ENCODE results near the gene SYVN1.
"Not testable (repeated sequence)": the region's sequence is repeated elsewhere in the genome, so short reads cannot be mapped to it uniquely, and the experiment has no call there.

Gene SYVN1

DNA sequence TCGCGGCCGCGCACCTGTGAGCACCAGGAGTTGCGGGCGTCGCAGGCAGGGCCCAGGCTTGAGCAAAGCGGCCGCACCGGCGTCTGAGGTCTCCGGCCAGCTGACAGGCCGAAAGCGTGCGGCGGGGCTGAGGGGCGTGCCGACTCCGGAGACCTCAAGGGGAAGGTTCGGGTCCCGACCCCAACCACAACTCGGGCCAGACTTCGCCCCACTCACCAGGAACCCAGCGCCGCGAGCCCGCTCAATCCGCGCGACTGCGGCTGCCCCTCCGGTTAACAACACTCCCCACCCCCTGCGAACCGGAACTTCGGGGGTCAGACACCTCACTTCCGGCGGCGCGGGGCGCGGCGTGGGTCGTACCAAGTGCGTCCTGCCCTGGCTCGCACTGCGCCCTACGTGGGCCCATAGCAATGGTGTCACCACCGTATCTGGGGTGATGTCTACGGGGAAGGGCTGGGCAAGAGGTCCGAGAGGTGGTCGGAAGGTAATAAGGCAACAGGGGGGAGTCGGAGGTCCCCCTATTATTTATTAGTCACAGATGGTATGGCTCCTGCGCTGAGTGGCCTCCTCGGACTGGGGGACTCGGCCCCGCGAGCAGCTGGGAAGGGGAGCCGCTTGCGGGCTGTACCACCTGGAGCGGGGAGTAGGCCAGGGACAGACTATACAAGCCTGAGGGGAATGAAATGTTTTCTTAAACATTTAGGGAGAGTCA is at the start of gene SYVN1:
TSS of gene SYVN1 (minus strand) at position 280 of the 712 bp plus-strand sequence. CDS start 918 bp downstream, outside the sequence.
- DNase-seq: peak; percentile 92

DNA sequence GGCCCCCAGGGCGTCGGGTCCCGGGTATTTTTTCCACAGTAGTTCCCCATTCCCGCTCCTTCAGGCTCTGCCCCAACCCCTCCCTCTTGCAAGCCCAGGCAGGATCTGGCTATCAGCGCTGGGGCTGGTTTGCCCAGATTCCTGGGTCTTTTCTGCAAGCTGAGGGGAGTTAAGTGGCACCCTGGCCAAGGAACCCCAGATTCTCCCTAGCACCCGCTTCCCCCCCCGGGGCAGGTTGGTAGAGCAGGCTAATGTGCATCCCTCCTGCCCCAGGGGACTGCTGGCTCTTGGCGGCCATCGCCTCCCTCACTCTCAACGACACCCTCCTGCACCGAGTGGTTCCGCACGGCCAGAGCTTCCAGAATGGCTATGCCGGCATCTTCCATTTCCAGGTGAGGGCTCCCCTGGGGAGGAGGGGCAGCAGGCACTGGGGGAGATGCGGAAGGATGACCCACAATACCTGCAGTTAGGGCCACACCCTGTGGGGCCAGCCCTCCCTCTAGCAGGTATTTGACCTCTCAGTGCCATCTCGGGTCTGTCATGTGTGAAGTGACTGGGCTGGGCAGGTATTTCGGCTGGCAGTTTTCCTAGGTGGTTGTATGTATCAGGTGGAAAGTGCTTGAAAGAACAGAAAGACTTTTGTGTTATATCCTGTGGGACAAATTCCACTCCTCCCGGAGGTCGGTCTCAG is 49.0 kb upstream of the SYVN1 start:
- DNase-seq: no peak

DNA sequence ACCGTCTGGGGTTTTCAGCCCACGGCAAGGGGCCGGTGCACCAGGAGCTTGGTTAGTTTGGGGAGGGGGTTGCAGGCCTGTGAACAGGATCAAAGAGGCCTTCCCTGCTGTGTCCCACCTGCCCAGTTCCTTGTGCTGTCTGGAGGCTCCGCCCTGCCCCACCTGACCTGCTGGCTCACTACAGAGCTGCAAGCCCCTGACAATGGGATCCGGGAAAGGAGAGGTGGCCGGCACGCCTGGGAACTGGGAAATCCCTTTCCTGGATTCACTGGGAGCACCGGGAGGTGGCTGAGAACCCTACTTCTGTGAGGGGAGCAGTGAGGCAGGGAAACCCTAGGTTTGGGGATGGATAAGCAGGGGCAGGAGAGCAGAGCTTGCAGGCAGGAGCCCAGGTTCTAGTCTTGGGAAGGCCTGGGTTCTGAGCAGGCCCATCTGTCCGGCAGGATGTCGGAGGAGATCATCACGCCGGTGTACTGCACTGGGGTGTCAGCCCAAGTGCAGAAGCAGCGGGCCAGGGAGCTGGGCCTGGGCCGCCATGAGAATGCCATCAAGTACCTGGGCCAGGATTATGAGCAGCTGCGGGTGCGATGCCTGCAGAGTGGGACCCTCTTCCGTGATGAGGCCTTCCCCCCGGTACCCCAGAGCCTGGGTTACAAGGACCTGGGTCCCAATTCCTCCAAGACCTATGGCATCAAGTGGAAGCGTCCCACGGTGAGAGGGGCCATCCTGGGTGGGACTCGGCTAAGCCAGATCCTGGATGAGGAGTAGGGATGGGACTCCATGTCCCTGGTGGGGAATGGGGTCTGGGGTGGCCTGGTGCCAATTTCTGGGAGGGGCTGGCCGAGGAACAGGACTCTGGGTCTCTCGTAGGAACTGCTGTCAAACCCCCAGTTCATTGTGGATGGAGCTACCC is 48.2 kb upstream of the SYVN1 start:
- no peak for DNase-seq

DNA sequence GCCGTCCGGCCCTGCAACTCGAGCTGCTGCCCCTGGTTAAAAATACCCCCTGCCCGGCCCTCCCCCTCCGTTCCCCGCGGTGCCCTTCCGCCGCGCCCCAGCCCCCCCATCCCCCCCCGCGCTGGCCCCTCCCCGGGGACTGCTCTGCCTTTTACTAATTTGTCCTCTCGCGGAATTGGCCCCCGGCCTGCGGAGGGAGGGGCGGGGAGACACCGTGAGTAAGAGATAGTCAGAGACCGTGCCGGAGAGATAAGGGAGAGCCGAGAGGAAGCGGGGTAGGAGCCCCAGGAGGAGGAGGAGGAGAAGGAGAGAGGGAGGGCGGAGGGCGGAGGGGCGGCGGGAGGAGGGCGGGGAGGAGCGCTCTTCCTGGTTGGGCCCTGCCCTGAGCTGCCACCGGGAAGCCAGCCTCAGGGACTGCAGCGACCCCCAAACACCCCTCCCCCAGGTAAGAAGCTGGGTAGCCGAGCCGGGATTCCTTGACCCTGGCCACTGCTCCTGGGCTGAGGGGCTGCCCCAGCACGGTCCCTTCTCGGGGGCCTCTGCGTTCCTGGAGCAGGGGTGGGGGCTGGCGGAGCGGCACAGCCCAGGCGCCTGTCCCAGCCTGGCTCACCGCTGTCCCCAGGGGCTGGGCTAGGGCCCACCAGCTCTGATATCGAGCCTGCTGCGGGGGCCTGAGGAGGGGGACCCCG is 47.4 kb upstream of the SYVN1 start, which contains the start of gene CAPN1:
TSS of gene CAPN1 (plus strand) at position 360 of the 689 bp plus-strand sequence. CDS start 774 bp downstream, outside the sequence.
- peak; percentile 82 for DNase-seq

DNA sequence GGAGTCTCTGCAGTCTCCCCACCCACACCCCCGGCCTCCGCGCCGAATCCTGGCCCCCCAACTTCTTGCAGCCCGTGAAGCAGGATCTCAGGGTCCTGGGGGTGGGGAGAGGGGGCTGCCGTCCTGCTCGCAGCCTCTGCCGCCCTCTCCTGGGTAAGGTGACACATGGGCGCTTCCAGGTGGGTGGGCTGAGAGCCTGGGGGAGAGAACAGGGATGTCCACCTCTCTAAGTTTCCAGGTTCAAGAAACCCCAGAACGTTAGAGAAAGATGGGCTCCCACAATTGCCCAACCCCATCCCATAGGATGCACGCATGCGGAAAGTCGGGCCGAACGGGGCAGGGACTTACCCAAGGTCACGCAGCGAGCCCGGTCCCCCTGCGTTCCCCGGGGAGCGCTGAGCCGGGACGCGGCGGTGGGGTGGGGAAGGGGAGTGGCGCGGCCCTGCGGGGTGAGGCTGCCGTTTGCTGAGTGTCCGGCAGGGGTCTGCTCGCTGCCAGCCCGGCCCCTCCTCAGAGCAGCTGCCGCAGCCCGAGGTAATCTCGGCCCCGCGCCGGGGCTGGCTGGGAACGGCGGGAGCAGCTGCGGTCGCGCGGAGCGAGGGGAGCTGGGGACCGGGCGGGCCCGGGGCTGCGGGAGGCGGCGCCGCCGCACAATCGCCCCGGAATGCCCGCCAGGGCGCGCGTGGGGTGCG is 46.7 kb upstream of the SYVN1 start:
- peak; percentile 58 for DNase-seq

DNA sequence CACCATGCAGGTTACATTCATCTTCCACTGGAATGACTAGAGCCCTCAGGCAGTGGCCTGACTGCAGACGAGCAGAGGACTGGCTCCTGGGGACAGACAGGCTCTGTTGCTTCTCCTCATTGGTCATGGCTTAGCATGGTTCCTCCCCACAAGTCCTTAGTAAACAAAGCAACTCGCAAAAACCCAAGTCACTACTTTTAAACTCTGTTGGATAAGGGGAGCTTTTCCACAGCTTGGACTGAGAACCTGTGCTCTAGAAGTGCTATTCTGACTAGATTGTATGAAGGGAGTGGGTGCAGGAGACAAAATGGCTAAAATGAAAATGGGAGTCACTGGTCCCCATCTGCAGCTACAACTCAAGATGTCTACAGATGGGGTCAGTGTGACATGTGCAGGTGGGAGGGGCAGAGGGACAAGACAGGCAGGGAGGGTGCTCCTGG is 40.3 kb upstream of the SYVN1 start:
- DNase-seq: not testable (repeated sequence)

DNA sequence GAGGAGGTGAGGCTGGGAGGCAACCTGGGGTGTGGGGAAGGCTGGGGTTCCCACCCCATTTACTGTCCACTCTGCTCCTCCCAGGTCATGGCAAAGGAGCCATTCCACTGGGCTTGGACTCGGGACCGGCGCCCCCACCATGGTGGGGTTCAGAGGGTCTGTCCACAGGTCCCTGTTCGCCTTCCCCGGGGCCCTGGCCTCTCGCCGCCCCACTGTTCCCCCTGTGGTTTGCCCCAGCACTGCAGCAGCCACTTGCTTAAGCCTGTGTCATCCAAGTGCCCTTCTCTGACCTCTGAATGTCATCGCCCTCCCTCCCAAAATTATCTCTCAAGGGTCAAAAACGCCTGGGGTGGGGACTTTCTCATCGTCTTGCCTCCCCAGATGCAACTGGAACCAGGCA is 38.3 kb upstream of the SYVN1 start:
- no peak for DNase-seq

DNA sequence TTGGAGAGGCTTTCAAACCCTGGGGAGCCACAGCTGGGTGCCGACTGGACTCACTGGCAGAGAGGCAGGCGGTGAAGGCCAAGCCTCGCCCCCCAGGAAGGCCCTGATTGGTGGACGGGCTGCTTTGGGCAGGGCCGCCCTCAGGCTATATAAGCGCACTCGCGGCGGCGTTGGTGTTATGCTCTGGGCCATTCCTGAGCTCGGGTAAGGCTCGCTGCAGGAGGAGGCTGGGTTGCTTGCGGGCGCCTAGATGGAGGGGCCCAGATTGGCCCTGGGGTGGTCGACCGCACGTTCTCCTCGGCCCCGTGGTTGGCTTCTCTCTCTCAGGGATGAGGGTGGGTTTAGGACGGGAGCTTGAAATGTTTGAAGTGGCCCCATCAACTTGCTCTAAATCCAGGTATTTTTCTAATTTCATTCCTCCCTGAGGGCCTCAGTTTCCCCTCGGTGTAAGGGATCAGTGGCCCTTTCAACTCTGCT is 35.8 kb upstream of the SYVN1 start, which contains the start of gene SPDYC:
TSS of gene SPDYC (plus strand) at position 176 of the 477 bp plus-strand sequence. CDS start 1,125 bp downstream, outside the sequence.
- DNase-seq: no peak

DNA sequence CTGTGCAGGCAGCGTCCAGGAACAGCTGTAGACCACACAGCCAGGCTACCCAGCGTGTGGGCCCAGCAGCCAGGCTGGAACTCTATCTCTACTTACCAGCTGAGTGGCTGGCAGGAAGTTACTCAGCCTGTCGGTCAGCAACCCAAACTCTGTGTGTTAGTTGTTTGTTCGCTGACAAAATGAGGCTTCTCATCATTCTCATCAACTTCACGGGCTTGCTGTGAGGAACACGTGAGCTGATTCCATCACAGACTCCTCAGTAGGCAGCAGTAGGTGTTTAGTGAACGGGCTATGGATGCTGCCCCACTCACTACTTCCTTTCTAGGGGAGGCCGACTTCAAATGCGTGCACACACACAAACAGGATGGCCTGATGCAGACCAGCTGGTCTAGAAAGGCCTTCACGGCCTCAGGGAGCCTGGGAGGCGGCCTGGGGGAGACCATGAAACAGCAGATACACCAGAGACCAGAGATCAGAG is 34.9 kb upstream of the SYVN1 start:
- no peak for DNase-seq

DNA sequence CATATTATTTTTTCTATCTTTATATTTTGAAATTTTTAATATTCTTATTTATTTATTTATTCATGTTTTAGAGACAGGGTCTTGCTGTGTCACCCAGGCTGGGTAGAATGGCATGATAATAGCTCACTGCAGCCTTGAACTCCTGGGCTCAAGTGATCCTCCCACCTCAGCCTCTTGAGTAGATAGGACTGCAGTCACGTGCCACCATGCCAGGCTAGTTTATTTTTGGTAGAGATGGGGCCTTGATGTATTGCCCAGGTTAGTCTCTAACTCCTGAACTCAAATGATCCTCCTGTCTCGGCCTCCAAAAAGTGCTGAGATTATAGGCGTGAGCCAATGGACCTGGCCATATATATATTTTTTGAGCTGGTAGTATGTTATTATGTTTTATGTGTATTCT is 33.3 kb upstream of the SYVN1 start:
- DNase-seq: no peak

DNA sequence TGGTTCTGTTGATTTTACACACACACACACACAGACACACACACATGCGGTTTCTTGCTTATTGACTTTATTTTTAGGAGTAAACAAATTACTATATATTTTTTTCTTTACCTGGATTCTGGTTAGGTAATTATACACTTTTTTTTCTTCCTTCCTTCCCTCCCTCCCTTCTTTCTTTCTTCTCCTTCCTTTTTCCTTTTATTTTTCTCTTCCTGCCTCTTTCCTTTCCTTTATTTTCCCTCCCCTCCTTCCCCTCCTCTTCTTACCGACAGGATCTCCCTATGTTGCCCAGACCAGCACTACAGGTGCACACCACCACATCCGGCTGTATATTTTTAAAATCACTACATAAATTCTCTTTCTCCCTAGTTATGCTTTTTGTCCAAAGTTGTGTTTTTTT is 32.6 kb upstream of the SYVN1 start:
- DNase-seq: no peak

DNA sequence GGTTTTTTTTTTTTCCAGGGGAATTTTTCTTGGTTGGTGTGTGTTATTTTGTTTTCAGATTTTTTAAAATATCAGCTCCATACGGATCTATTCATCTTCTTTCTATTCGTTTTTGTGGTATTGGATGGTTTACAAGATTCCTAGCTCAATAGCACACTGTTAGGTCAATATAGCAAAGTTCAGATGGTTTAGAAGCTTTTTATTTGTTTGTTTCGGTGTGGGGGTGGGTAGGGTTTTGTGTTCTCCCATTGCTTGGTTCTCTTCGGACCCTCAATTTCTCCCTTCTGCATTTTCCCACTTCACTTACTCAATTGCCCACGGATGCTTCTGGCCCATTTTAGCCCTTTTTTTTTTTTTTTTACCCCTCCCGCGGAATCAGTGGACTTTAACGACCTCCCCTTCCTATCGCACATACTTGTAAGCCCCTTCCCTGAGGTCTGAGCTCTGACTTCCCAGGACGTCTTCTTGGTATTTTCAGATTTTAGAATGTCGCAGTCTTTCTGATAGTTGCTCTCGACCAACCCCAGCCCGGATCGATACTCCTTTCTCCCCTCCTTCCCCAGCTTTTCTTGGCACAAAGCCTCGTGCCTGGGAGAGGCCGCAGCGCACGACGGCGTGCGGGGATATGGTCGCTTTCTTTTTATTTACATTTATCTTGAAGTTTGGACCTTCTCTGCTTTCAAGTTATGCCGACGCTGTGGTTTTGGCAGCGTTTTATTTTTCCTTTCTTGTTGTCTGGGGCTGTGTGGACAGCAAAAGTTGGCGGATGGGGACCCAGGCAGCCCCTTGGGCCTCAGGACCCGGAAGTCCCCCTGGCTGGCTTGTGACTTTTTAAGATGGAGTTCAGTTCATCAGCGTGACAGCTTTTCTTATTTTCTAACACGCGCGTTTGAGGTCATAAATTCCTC is 31.3 kb upstream of the SYVN1 start:
- DNase-seq: no peak

DNA sequence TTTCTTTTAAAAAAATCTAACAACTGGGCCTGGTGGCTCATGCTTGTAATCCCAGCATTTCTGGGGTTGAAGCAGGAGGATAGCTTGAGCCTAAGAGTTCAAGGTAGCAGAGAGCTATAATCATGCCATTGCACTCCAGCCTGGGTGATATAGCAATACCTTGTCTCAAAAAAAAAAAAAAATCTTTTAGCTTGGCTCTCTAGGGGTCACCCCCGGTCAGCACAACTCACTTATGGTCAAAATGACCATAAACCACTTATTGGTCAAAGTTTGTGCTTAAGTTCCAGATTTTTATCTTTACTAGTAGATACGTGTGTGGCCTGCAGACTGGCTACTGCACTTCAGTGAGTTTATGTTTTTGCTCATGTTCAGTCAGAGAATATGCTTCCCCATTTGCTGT is 29.4 kb upstream of the SYVN1 start:
- DNase-seq: no peak

DNA sequence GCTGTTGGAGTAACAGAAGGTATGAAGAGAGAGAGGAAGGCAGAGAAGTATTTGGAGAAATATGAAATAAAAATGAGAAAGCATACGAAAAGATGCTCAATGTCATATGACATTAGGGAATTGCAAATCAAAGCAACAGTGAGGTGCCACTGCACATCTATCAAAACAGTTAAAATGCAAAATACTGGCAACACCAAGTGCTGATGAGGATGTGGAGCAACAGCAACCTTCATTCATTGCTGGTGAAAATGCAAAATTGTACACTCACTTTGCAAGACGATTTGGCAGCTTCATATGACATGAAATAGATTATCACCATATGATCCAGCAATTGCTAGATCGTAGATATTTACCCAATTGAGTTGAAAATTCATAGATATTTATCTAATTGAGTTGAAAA is 26.3 kb upstream of the SYVN1 start:
- no peak for DNase-seq

DNA sequence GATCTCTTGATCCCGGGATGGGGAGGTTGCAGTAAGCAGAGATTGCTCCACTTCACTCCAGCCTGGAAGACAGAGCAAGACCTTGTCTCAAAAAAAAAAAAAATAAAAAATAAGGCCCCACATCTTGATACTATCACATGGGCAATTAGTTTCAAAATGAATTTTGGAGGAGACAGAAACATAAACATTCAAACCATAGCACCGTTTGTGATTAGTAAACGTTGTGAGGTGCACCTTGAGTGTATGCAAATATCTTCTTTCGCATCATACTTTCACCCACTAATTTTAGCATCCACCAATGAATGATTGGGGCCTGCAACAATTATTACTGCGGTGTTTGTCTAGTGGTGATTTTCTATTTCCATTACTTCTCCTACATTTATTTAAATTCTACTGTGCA is 24.7 kb upstream of the SYVN1 start:
- no peak for DNase-seq

DNA sequence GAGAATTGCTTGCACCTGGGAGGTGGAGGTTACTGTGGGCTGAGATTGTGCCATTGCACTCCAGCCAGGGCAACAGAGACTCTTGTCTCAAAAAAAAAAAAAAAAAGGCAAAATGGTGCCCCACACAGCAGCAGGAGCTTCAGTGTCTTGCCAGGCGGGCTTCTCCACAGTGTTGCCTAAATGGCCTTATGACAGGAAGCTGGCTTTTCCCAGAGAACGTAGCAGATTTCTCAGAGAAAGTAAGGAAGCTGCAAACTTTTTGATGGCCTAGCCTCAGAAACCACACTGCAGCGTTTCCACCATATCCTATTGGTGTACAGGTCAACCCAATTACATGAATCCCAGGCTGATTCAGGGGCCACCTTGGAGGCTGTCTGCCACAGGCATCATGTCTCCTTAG is 23.0 kb upstream of the SYVN1 start:
- no peak for DNase-seq

DNA sequence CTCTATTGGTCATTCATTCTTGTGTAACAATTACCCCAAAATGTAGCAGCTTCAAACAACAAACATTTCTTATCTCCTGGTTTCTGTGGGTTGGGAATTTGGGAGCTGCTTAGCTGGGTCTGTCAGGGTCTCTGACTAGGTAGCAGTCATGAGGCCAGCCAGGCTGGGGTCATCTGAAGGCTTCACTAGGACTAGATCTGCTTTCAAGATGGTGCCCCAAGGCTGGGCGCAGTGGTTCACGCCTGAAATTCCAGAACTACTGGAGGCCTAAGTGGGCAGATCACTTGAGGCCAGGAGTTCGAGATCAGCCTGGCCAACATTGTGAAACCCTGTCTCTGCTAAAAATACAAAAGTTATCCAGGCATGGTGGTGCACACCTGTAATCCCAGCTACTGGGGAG is 22.6 kb upstream of the SYVN1 start:
- no peak for DNase-seq

DNA sequence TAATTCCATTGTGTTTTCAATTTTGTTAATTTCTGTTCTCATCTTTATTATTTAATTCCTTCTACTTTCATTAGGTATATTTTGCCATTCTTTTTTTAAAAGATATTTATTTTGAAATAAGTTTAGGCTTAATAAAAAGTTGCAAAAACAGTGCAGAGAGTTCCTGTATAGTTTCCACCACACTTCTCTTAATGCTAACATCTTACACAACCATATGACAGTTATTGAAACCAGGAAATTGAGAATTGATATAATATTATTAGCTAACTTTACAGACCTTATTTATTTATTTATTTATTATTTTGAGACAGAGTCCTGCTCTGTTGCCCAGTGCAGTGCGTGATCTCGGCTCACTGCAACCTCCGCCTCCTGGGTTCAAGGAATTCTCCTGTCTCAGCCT is 21.9 kb upstream of the SYVN1 start:
- DNase-seq: no peak

DNA sequence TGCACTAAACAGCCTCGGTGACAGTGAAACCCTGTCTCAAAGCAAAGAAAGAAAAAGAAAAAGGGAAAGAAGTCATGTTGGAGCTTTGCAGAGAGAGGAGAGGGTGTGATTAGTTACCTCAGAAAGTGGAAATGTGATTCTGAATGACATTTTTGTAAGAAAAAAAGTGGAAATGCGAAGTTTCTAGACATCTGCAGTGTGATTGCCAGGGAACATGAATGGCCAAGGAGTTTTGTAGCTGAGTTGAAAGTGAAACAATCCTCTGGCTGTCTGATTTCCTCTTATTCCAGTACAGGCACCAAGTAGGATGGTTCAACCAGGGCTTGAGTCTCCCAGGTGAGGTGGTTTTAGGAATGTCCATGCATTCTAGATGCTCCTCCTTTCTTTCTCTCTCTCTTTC is 17.8 kb upstream of the SYVN1 start:
- DNase-seq: no peak

DNA sequence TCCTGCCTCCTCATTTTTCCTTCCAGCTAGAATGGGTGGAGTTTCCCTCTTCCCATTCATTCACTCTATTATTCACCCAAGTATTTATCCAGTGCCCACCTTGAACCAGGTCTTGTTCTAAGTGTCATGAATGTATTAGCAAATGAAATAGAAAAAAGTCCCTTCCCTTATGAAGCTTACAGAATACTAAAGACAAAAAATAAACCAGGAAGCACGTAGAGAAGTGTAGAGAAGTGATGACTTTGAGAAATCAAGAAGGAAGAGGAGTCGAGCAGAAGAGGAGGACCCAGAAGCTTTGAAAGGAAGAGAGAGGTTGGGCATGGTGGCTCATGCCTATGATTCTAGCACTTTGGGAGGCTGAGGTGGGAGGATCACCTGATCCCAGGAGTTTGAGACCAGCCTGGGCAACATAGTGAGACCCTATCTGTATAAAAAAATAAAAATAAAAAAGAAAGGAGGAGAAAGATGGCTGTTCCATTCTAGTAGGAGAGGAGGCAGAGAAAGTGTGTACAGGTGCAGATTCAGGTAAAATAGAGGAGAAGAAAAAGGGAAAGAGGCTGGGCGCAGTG is 17.1 kb upstream of the SYVN1 start:
- no peak for DNase-seq
